OCI-LY3 (cell line): ENCODE results near the gene SCYL2.
A peak's percentile ranks its signal among the peaks of the same experiment; 100 is the strongest.

Source experiments
- CTCF ChIP-seq: fragments of 200-600, 300-600 bp; sonication (generic); IDR thresholded peaks from 2 replicates; pipeline ENCODE4 v1.5.1; 2014; ENCODE audit warnings: antibody characterized with exemption, low read length, low read depth
- EZH2phosphoT487 ChIP-seq: fragments of 200-600 bp; shearing (Covaris generic); IDR thresholded peaks from 2 replicates; pipeline ENCODE4 v1.6.1; 2018; ENCODE audit warnings: antibody characterized with exemption, mixed run types, low read depth

- TF ChIP-seq CTCF: peak; percentile 63
- no peak for TF ChIP-seq EZH2phosphoT487
Measured at GRCh38 chr12:100348657-100349454, 81.9 kb downstream of the SCYL2 start.
